HG02970 (cell line): Measurements from ENCODE around the gene GRIK3.

ENCODE experiments used
- ATAC-seq: cut with Tn5 transposase; IDR thresholded peaks from one replicate; pipeline ENCODE4 v1.9.1; 2021; ENCODE audit warnings: mild to moderate bottlenecking, moderate library complexity, moderate number of reproducible peaks; ENCODE audit not compliant: unreplicated experiment, low FRiP score

Gene GRIK3

GRCh38 chr1:36752891-36753361 is 281.4 kb downstream of the GRIK3 start:
- ATAC-seq, result no peak

- ATAC-seq, result no peak
Observed at GRCh38 chr1:36752431-36752830, 281.9 kb downstream of the GRIK3 start.

GRCh38 chr1:36751525-36751924 is 282.8 kb downstream of the GRIK3 start:
- ATAC-seq, result no peak

- no peak for ATAC-seq
Observed at GRCh38 chr1:36748466-36748865, 285.8 kb downstream of the GRIK3 start.
